ENCODE results near the gene A2ML1. TPM values are rescaled to one million over a fixed set of nuclear protein-coding genes. Genes with fewer than 3 reads are reported as not detected.
"Not testable (repeated sequence)": the region's sequence is repeated elsewhere in the genome, so short reads cannot be mapped to it uniquely, and the experiment has no call there.

The A2ML1 gene
- total and polyA plus RNA-seq, 2 donors = 1.8 to 30.0 TPM

DNA sequence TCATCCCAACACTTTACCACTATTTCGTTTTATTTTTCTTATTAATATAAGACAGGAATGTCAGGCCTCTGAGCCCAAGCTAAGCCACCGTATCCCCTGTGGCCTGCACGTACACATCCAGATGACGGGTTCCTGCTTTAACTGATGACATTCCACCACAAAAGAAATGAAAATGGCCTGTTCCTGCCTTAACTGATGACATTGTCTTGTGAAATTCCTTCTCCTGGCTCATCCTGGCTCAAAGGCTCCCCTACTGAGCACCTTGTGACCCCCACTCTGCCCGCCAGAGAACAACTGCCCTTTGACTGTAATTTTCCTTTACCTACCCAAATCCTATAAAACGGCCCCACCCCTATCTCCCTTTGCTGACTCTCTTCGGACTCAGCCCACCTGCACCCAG, 12.3 kb upstream of the A2ML1 start:
- not testable (repeated sequence) for H3K36me3 ChIP-seq (ENCODE audit: control insufficient read depth in 2 of 2, insufficient read depth in 2 of 2, low read length in 1 of 2); H3K27me3 ChIP-seq (ENCODE audit: control insufficient read depth in 2 of 2, insufficient read depth in 1 of 2, low read length in 1 of 2); H3K27ac ChIP-seq (ENCODE audit: low read depth in 1 of 2, low read length in 1 of 2); H3K9me3 ChIP-seq (ENCODE audit: control insufficient read depth in 2 of 2, insufficient read depth in 1 of 2, low read length in 1 of 2); DNase-seq (ENCODE audit: low read depth in 6 of 9, low spot score in 9 of 9); H3K4me1 ChIP-seq (ENCODE audit: control insufficient read depth in 2 of 2, insufficient read depth in 2 of 2, low read length in 2 of 2); H3K4me3 ChIP-seq (ENCODE audit: low read length in 2 of 2)
- 93% methylated on average over 7 of the region's 7 CpGs for WGBS

GRCh38 chr12:8813572-8814357, 8.7 kb upstream of the A2ML1 start:
- Histone ChIP-seq H3K4me3 (ENCODE audit: low read length in 2 of 2) (no peak overlapping the region), H3K27ac (ENCODE audit: low read depth in 1 of 2, low read length in 1 of 2) (no peak overlapping the region), H3K4me1 (ENCODE audit: control insufficient read depth in 2 of 2, insufficient read depth in 2 of 2, low read length in 2 of 2) (peaks cover 0 to 6% of the 10 kb centered on the region in 2 donors), H3K36me3 (ENCODE audit: control insufficient read depth in 2 of 2, insufficient read depth in 2 of 2, low read length in 1 of 2) (no peaks in the 10 kb centered on the region), H3K27me3 (ENCODE audit: control insufficient read depth in 2 of 2, insufficient read depth in 1 of 2, low read length in 1 of 2) (no peaks in the 10 kb centered on the region), H3K9me3 (ENCODE audit: control insufficient read depth in 2 of 2, insufficient read depth in 1 of 2, low read length in 1 of 2) (no peaks in the 10 kb centered on the region)
- no peak for DNase-seq (ENCODE audit: low read depth in 6 of 9, low spot score in 9 of 9)
- 86% methylated on average over 5 of the region's 5 CpGs for WGBS

GRCh38 chr12:8816448-8817050, 5.9 kb upstream of the A2ML1 start:
- H3K36me3 ChIP-seq (ENCODE audit: control insufficient read depth in 2 of 2, insufficient read depth in 2 of 2, low read length in 1 of 2) = no peaks in the 10 kb centered on the region
- no peak overlapping the region for H3K4me3 ChIP-seq (ENCODE audit: low read length in 2 of 2)
- H3K9me3 ChIP-seq (ENCODE audit: control insufficient read depth in 2 of 2, insufficient read depth in 1 of 2, low read length in 1 of 2) = no peaks in the 10 kb centered on the region
- no peaks in the 10 kb centered on the region for H3K27me3 ChIP-seq (ENCODE audit: control insufficient read depth in 2 of 2, insufficient read depth in 1 of 2, low read length in 1 of 2)
- H3K27ac ChIP-seq (ENCODE audit: low read depth in 1 of 2, low read length in 1 of 2) = no peak overlapping the region
- no peak for DNase-seq (ENCODE audit: low read depth in 6 of 9, low spot score in 9 of 9)
- H3K4me1 ChIP-seq (ENCODE audit: control insufficient read depth in 2 of 2, insufficient read depth in 2 of 2, low read length in 2 of 2) = peaks cover 0 to 6% of the 10 kb centered on the region in 2 donors
- WGBS = 89% methylated on average over 3 of the region's 3 CpGs

DNA sequence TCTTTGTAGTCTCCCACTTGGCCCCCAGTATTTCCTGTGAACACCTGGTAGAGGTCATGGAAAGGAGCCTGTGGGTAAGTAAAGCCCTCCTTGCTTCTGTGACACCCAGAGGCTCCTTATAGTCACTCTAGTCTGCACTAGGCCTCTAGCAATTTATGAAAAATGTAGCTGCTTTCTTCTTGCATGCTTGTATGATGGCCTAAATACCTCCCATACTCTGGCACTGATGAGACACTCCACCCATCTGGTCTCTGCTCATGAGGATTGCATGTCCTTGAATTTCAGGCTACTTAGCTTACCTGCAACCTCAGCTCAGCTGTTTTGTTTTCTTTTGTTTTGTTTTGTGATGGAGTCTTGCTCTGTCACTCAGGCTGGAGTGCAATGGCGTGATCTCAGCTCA, 4.6 kb upstream of the A2ML1 start:
- DNase-seq (ENCODE audit: low read depth in 6 of 9, low spot score in 9 of 9) = no peak
- 97% methylated on average over 1 of the region's 1 CpG for WGBS
- H3K4me1 ChIP-seq (ENCODE audit: control insufficient read depth in 2 of 2, insufficient read depth in 2 of 2, low read length in 2 of 2) = peaks cover 0 to 6% of the 10 kb centered on the region in 2 donors
- no peaks in the 10 kb centered on the region for H3K36me3 ChIP-seq (ENCODE audit: control insufficient read depth in 2 of 2, insufficient read depth in 2 of 2, low read length in 1 of 2)
- H3K27me3 ChIP-seq (ENCODE audit: control insufficient read depth in 2 of 2, insufficient read depth in 1 of 2, low read length in 1 of 2) = no peaks in the 10 kb centered on the region
- H3K27ac ChIP-seq (ENCODE audit: low read depth in 1 of 2, low read length in 1 of 2) = no peak overlapping the region
- H3K4me3 ChIP-seq (ENCODE audit: low read length in 2 of 2) = no peak overlapping the region
- no peaks in the 10 kb centered on the region for H3K9me3 ChIP-seq (ENCODE audit: control insufficient read depth in 2 of 2, insufficient read depth in 1 of 2, low read length in 1 of 2)

DNA sequence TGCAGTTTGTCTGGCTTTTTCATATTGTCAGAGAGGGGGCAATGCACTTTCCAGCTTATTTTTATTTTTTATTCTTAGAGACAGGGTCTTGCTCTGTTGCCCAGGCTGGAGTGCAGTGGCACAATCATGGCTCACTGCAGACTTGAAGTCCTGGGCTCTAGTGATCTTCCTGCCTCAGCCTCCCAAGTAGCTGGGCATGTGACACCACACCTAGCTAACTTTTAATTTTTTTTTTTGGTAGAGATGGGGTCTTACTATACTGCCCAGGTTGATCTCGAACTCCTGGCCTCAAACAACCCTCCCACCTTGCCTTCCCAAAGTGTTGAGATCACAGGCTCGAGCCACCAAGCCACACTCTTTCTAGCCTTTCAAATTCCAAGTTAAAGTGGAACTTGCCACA, 3.9 kb upstream of the A2ML1 start:
- Histone ChIP-seq H3K4me1 (ENCODE audit: control insufficient read depth in 2 of 2, insufficient read depth in 2 of 2, low read length in 2 of 2) (peaks cover 0 to 6% of the 10 kb centered on the region in 2 donors), H3K27me3 (ENCODE audit: control insufficient read depth in 2 of 2, insufficient read depth in 1 of 2, low read length in 1 of 2) (no peaks in the 10 kb centered on the region)

GRCh38 chr12:8819666-8819980, 2.8 kb upstream of the A2ML1 start:
- Histone ChIP-seq H3K27ac (ENCODE audit: low read depth in 1 of 2, low read length in 1 of 2) (no peak overlapping the region), H3K36me3 (ENCODE audit: control insufficient read depth in 2 of 2, insufficient read depth in 2 of 2, low read length in 1 of 2) (no peaks in the 10 kb centered on the region), H3K27me3 (ENCODE audit: control insufficient read depth in 2 of 2, insufficient read depth in 1 of 2, low read length in 1 of 2) (no peaks in the 10 kb centered on the region), H3K4me3 (ENCODE audit: low read length in 2 of 2) (no peak overlapping the region), H3K9me3 (ENCODE audit: control insufficient read depth in 2 of 2, insufficient read depth in 1 of 2, low read length in 1 of 2) (no peaks in the 10 kb centered on the region), H3K4me1 (ENCODE audit: control insufficient read depth in 2 of 2, insufficient read depth in 2 of 2, low read length in 2 of 2) (peaks cover 0 to 6% of the 10 kb centered on the region in 2 donors)
- 93% methylated on average over 5 of the region's 5 CpGs for WGBS
- DNase-seq (ENCODE audit: low read depth in 6 of 9, low spot score in 9 of 9) = no peak

More for the DNA sequence above, 3.9 kb upstream of the A2ML1 start:
- H3K9me3 ChIP-seq (ENCODE audit: control insufficient read depth in 2 of 2, insufficient read depth in 1 of 2, low read length in 1 of 2) = no peaks in the 10 kb centered on the region
- WGBS = 98% methylated on average over 2 of the region's 2 CpGs
- H3K36me3 ChIP-seq (ENCODE audit: control insufficient read depth in 2 of 2, insufficient read depth in 2 of 2, low read length in 1 of 2) = no peaks in the 10 kb centered on the region
- DNase-seq (ENCODE audit: low read depth in 6 of 9, low spot score in 9 of 9) = no peak
- H3K4me3 ChIP-seq (ENCODE audit: low read length in 2 of 2) = no peak overlapping the region
- no peak overlapping the region for H3K27ac ChIP-seq (ENCODE audit: low read depth in 1 of 2, low read length in 1 of 2)

GRCh38 chr12:8820676-8821407, 1.6 kb upstream of the A2ML1 start:
- H3K36me3 ChIP-seq (ENCODE audit: control insufficient read depth in 2 of 2, insufficient read depth in 2 of 2, low read length in 1 of 2); H3K9me3 ChIP-seq (ENCODE audit: control insufficient read depth in 2 of 2, insufficient read depth in 1 of 2, low read length in 1 of 2); H3K4me3 ChIP-seq (ENCODE audit: low read length in 2 of 2); DNase-seq (ENCODE audit: low read depth in 6 of 9, low spot score in 9 of 9); H3K27ac ChIP-seq (ENCODE audit: low read depth in 1 of 2, low read length in 1 of 2); H3K4me1 ChIP-seq (ENCODE audit: control insufficient read depth in 2 of 2, insufficient read depth in 2 of 2, low read length in 2 of 2); H3K27me3 ChIP-seq (ENCODE audit: control insufficient read depth in 2 of 2, insufficient read depth in 1 of 2, low read length in 1 of 2): not testable (repeated sequence)
- WGBS = 97% methylated on average over 8 of the region's 8 CpGs

DNA sequence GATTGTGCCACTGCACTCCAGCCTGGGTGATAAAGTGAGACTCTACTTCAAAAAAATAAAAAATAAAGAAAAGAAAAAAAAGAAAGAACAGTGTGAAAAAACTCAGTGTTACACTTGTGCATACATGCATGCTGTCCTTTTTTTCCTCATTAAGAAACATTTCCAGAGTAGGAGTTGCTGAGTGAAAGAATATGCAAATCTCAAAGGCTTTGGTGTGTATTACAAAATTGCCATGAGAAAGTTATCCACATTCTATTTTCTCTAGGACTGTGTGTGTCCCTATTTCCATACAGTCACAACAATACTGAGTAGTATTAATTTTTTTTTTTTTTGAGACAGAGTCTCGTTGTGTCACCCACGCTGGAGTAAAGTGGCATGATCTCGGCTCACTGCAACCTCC, 830 bp upstream of the A2ML1 start:
- Histone ChIP-seq H3K4me1 (ENCODE audit: control insufficient read depth in 2 of 2, insufficient read depth in 2 of 2, low read length in 2 of 2) (peaks cover 0 to 6% of the 10 kb centered on the region in 2 donors), H3K36me3 (ENCODE audit: control insufficient read depth in 2 of 2, insufficient read depth in 2 of 2, low read length in 1 of 2) (no peaks in the 10 kb centered on the region), H3K27me3 (ENCODE audit: control insufficient read depth in 2 of 2, insufficient read depth in 1 of 2, low read length in 1 of 2) (no peaks in the 10 kb centered on the region), H3K27ac (ENCODE audit: low read depth in 1 of 2, low read length in 1 of 2) (no peak overlapping the region), H3K9me3 (ENCODE audit: control insufficient read depth in 2 of 2, insufficient read depth in 1 of 2, low read length in 1 of 2) (no peaks in the 10 kb centered on the region), H3K4me3 (ENCODE audit: low read length in 2 of 2) (no peak overlapping the region)
- no peak for DNase-seq (ENCODE audit: low read depth in 6 of 9, low spot score in 9 of 9)
- WGBS = 98% methylated on average over 3 of the region's 3 CpGs

DNA sequence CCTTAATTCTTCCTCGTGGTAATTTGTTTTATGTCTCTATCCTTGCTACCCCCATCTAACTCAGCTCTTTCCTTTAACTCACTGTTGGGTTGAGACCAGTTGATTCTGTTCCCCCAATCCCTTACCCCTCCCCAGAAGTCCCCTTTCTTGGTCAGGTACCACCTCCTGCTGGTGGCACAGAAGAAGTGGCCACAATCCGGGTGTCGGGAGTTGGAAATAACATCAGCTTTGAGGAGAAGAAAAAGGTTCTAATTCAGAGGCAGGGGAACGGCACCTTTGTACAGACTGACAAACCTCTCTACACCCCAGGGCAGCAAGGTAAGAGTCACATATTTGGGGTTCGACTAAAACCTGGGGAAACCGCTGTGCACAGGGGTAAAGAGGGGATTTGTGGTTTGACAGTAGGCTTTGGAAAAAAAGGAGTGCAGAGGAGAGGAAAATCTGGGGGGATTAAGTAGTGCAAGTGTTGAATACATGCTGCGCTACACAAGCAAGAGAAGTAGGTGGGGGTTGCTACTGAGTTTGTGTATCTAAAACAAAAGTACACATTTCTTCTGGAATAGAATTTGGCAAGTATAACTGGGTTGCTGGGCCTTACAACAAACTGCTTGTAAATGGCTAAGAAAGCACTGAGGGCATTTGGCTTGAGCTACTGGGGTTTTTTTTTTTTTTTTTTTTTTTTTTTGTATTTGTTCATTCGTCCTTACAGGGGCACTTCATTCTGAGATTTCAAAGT, 1.3 kb downstream of the A2ML1 start:
- H3K9me3 ChIP-seq (ENCODE audit: control insufficient read depth in 2 of 2, insufficient read depth in 1 of 2, low read length in 1 of 2) = no peaks in the 10 kb centered on the region
- H3K4me1 ChIP-seq (ENCODE audit: control insufficient read depth in 2 of 2, insufficient read depth in 2 of 2, low read length in 2 of 2) = no peaks in the 10 kb centered on the region
- DNase-seq (ENCODE audit: low read depth in 6 of 9, low spot score in 9 of 9) = peak in 3 of 9 donors; percentile 11 to 43 (median 35)
- no peaks in the 10 kb centered on the region for H3K36me3 ChIP-seq (ENCODE audit: control insufficient read depth in 2 of 2, insufficient read depth in 2 of 2, low read length in 1 of 2)
- 81% methylated on average over 8 of the region's 8 CpGs for WGBS
- H3K27me3 ChIP-seq (ENCODE audit: control insufficient read depth in 2 of 2, insufficient read depth in 1 of 2, low read length in 1 of 2) = no peaks in the 10 kb centered on the region
- no peak overlapping the region for H3K27ac ChIP-seq (ENCODE audit: low read depth in 1 of 2, low read length in 1 of 2)
- H3K4me3 ChIP-seq (ENCODE audit: low read length in 2 of 2) = no peak overlapping the region

Data from thymus (tissue), 11 donors.